Right atrium auricular region (tissue), 2 donors: ENCODE data around the gene CDH13. TPM values are rescaled to one million over a fixed set of nuclear protein-coding genes. Genes with fewer than 3 reads are reported as not detected.

Experiments
- DNase-seq: peaks from one replicate; pipeline ENCODE4 v3.0.0-alpha.2; 2019; ENCODE audit warnings: low spot score
- H3K27ac ChIP-seq, 2 donors: fragments of 200-600 bp; sonication (generic); 1 replicate in 1 of 2; 2 replicates in 1 of 2; pipeline ENCODE4 v1.5.1; 2016 to 2019
- H3K27me3 ChIP-seq, 2 donors: fragments of 200-600 bp; sonication (generic); one replicate each; pipeline versions ENCODE4 v1.5.1 to v1.6.0; 2017 to 2019
- H3K36me3 ChIP-seq: fragments of 200-600 bp; sonication (generic); one replicate; pipeline ENCODE4 v1.5.1; 2016
- H3K4me1 ChIP-seq, 2 donors: fragments of 200-600 bp; sonication (generic); one replicate each; pipeline versions ENCODE4 v1.5.1 to v1.6.0; 2017 to 2019
- H3K4me3 ChIP-seq, 2 donors: fragments of 200-600 bp; sonication (generic); 1 replicate in 1 of 2; 2 replicates in 1 of 2; pipeline ENCODE4 v1.5.1; 2017 to 2019; ENCODE audit warnings: mild to moderate bottlenecking in 1 of 2, moderate library complexity in 1 of 2
- H3K9me3 ChIP-seq, 2 donors: fragments of 200-600 bp; sonication (generic); one replicate each; pipeline ENCODE4 v1.5.1; 2019
- CTCF ChIP-seq, 2 donors: fragments of 200-600 bp; sonication (generic); IDR thresholded peaks; one replicate each; pipeline ENCODE4 v1.5.1; 2019; ENCODE audit warnings: antibody characterized with exemption in 2 of 2
- microRNA counts, 2 donors: library from miRNA; unstranded; fragments of <30 nt; microRNA quantifications; one replicate each; lab custom pipeline; 2016 to 2017
- microRNA-seq, 2 donors: library from miRNA; unstranded; fragments of <30 nt; microRNA quantifications; one replicate each; pipeline ENCODE4, GENCODE V29; 2016 to 2017; ENCODE audit warnings: borderline number of aligned reads in 2 of 2, borderline replicate concordance in 1 of 2
- total RNA-seq, 2 donors: library from RNA; depleted of rRNA; stranded (reverse); fragments of >200 nt; gene quantifications; one replicate each; pipeline ENCODE4 v1.1.0, GENCODE V29; 2016

The CDH13 gene
- total RNA-seq, 2 donors from 2014 or later = 75.4 to 85.9 TPM

- no peaks in the 10 kb centered on the region for H3K9me3 ChIP-seq
- H3K36me3 ChIP-seq = no peaks in the 10 kb centered on the region
- DNase-seq = peak; percentile 56
- H3K27ac ChIP-seq = no peak overlapping the region
- H3K4me3 ChIP-seq = no peak overlapping the region
- H3K4me1 ChIP-seq = no peaks in the 10 kb centered on the region
- no peaks in the 10 kb centered on the region for H3K27me3 ChIP-seq
- TF ChIP-seq CTCF (IDR thresholded peaks at IDR 0.05) = no peak
Measured at GRCh38 chr16:83849421-83849820, 1222.7 kb downstream of the CDH13 start.

MicroRNA genes within 50 kb of the gene (microRNA counts, 767-probe panel; counts per million panel counts)
- microRNA hsa-miR-3182 (lab: Ali Mortazavi, UCI) = 0 to 1,333 counts per million in 2 donors

Small RNA genes lying within 50 kb of the gene (microRNA-seq; reads per million reads assigned to microRNA genes)
- gene MIR3182 (0 to 0.71 reads per million in 2 donors), gene MIR8058 (0 reads per million in 2 donors)
